Osteocyte (in vitro differentiated cells): ENCODE data around the gene RIPOR3. TPM values are rescaled to one million over a fixed set of nuclear protein-coding genes. Genes with fewer than 3 reads are reported as not detected.

ENCODE experiments used
- DNase-seq: peaks from one replicate; pipeline ENCODE4 v3.0.0; 2021; ENCODE audit warnings: mixed read lengths; ENCODE audit not compliant: unreplicated experiment; ENCODE audit errors: extremely low spot score
- H3K27ac Mint-ChIP-seq: one replicate; pipeline ENCODE4 v1.8.0; 2021; ENCODE audit warnings: mild to moderate bottlenecking, mixed read lengths; ENCODE audit not compliant: unreplicated experiment
- H3K27me3 Mint-ChIP-seq: one replicate; pipeline ENCODE4 v1.8.0; 2021; ENCODE audit warnings: mixed read lengths; ENCODE audit not compliant: unreplicated experiment
- H3K36me3 Mint-ChIP-seq: one replicate; pipeline ENCODE4 v1.8.0; 2021; ENCODE audit warnings: mixed read lengths; ENCODE audit not compliant: unreplicated experiment
- H3K4me1 Mint-ChIP-seq: one replicate; pipeline ENCODE4 v1.8.0; 2021; ENCODE audit warnings: mixed read lengths; ENCODE audit not compliant: unreplicated experiment
- H3K4me3 Mint-ChIP-seq: one replicate; pipeline ENCODE4 v1.8.0; 2021; ENCODE audit warnings: mild to moderate bottlenecking, moderate library complexity, mixed read lengths; ENCODE audit not compliant: unreplicated experiment
- H3K9me3 Mint-ChIP-seq: one replicate; pipeline ENCODE4 v1.8.0; 2021; ENCODE audit warnings: mixed read lengths; ENCODE audit not compliant: unreplicated experiment
- total RNA-seq: library from RNA; stranded (reverse); gene quantifications from 2 replicates; pipeline ENCODE4 v1.2.1, GENCODE V29; 2021
- TF ChIP-seq, protein P1 (sequence below): fragments of 200-600 bp; sonication (generic); IDR thresholded peaks from 2 replicates; pipeline ENCODE4 v1.5.0; 2021; ENCODE audit warnings: antibody characterized with exemption, mild to moderate bottlenecking, moderate library complexity

RIPOR3 gene
- total RNA-seq, 1 donor from 2014 or later: 0.11 TPM

DNA sequence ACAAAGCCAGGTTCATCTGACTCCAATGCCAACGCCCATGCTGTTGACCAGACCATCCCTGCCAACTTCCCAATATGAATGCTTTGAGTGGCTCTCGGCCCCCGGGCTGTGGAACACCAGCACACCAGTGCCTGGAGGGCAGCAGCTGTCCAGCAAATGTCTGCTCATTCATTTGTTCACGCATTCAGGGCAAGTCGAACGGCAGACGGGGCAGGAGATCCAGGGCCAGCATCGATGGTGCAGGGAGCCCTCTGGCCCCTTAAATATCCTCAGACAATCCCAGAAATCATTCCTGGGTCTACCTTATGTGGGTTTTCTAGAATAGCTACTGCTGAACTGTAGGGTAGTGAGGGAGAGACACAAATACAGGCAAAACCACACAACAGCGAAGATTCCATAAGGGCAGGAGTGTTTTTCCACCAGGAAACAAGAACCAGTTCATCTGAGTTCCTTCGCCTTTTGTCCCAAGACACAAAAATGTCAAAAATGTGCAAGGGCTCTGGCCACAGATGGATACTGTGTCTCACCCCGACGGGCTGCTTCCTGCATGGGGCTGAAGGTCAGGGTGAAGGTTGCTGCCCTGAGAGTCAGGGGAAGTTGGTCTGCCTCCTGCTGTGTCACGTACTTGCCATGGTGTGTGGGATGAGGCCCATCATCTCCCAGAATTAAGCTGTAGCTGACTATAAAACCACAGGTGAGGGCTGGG lies 15.5 kb downstream of the RIPOR3 start:
- H3K36me3 Mint-ChIP-seq: no peaks in the 10 kb centered on the region
- no peaks in the 10 kb centered on the region for H3K9me3 Mint-ChIP-seq
- H3K27me3 Mint-ChIP-seq: peaks cover 12% of the 10 kb centered on the region
- no peak overlapping the region for H3K4me3 Mint-ChIP-seq
- TF ChIP-seq, protein P1, sequence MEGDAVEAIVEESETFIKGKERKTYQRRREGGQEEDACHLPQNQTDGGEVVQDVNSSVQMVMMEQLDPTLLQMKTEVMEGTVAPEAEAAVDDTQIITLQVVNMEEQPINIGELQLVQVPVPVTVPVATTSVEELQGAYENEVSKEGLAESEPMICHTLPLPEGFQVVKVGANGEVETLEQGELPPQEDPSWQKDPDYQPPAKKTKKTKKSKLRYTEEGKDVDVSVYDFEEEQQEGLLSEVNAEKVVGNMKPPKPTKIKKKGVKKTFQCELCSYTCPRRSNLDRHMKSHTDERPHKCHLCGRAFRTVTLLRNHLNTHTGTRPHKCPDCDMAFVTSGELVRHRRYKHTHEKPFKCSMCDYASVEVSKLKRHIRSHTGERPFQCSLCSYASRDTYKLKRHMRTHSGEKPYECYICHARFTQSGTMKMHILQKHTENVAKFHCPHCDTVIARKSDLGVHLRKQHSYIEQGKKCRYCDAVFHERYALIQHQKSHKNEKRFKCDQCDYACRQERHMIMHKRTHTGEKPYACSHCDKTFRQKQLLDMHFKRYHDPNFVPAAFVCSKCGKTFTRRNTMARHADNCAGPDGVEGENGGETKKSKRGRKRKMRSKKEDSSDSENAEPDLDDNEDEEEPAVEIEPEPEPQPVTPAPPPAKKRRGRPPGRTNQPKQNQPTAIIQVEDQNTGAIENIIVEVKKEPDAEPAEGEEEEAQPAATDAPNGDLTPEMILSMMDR: no peak
- H3K27ac Mint-ChIP-seq: no peak overlapping the region
- DNase-seq: no peak
- H3K4me1 Mint-ChIP-seq: peaks cover 17% of the 10 kb centered on the region

DNA sequence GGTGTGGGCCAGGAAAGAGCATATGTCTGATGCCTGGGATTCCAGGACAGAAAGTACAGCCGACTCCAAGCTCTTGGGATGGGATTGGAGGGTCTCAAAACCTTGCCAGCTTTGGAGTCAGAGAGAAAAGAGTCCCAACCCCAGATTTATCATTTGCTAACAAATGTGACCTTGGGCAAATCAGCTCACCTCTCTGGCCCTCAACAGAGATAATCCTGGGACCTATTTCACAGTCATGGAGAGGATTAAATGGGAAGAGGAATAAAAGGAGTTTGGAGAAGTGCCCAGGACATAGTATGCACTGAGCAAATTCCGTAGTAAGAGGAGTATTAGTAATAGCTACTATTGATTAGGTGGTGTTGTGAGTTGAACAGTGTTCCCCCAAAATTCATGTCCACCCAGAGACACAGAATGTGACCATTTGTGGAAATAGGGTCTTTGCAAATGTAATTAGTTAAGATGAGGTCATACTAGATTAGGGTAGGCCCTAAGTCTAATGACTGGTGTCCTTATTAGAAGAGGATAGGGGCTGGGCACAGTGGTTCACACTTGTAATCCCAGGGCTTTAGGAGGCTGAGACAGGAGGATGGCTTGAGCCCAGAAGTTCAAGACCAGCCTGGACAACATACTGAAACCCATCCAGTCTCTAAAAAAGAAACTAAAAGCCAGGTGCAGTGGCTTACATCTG lies 17.1 kb downstream of the RIPOR3 start:
- Mint-ChIP-seq H3K4me1 (peaks cover 11% of the 10 kb centered on the region), H3K4me3 (no peak overlapping the region), H3K36me3 (no peaks in the 10 kb centered on the region), H3K9me3 (no peaks in the 10 kb centered on the region), H3K27me3 (peaks cover 4% of the 10 kb centered on the region), H3K27ac (no peak overlapping the region)
- no peak for DNase-seq
- TF ChIP-seq, protein P1: no peak

DNA sequence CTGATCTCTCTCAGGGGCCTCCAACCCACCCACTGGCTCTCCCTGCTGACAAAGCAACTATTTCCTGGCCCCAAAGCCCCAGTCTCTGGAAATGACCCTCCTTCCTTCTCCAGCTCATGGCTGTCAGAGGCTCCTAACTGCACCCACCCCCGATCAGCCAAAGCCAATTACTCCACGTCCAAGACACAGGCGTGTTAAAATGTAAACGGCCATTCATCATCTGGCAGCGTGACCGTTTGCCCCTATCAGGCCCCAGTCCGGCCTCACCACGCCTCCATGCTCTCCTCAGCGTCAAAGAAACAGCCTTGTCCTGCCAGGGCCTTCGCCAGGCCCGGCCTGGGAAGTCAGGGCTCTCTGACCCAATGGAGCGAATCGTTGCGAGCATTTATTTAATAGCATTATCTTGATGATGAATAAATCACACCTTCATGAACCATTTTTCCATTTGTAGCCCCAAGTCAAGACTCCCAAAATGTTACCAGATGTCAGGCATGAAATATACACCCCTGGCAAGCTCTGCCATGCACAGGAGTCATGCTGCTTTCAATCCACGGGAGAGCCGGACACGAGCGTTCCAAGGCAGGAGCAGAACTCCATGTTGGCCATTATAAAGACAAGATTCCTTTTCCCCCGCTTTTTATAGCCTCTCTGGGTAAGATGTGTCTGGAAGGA lies 17.7 kb downstream of the RIPOR3 start:
- no peak overlapping the region for H3K4me3 Mint-ChIP-seq
- TF ChIP-seq, protein P1: no peak
- H3K27ac Mint-ChIP-seq: no peak overlapping the region
- DNase-seq: no peak
- peaks cover 4% of the 10 kb centered on the region for H3K27me3 Mint-ChIP-seq
- H3K36me3 Mint-ChIP-seq: no peaks in the 10 kb centered on the region
- no peaks in the 10 kb centered on the region for H3K9me3 Mint-ChIP-seq
- peaks cover 11% of the 10 kb centered on the region for H3K4me1 Mint-ChIP-seq

DNA sequence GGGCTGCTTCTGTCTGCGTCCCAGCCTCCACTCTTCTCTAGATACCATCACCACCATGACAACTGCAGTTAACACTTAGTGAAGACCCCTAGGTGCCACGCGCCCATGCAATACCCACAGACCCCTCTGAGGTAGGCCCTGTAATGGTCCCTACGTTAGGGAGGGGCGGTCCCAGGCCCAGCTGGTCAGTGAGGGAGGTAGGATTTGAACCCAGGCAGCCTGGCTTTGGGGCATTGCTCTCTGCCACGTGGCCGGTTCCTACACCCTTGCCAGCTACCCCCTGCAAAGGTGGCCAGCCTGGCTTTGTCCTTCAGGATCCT lies 18.2 kb downstream of the RIPOR3 start:
- Mint-ChIP-seq H3K4me3 (no peak overlapping the region), H3K9me3 (no peaks in the 10 kb centered on the region), H3K27me3 (peaks cover 4% of the 10 kb centered on the region), H3K4me1 (peaks cover 7% of the 10 kb centered on the region), H3K36me3 (no peaks in the 10 kb centered on the region), H3K27ac (no peak overlapping the region)
- DNase-seq: no peak
- TF ChIP-seq, protein P1: no peak
